ENCODE results near the gene DUS2.
"Not testable (repeated sequence)": the region's sequence is repeated elsewhere in the genome, so short reads cannot be mapped to it uniquely, and the experiment has no call there.

Gene DUS2

DNA sequence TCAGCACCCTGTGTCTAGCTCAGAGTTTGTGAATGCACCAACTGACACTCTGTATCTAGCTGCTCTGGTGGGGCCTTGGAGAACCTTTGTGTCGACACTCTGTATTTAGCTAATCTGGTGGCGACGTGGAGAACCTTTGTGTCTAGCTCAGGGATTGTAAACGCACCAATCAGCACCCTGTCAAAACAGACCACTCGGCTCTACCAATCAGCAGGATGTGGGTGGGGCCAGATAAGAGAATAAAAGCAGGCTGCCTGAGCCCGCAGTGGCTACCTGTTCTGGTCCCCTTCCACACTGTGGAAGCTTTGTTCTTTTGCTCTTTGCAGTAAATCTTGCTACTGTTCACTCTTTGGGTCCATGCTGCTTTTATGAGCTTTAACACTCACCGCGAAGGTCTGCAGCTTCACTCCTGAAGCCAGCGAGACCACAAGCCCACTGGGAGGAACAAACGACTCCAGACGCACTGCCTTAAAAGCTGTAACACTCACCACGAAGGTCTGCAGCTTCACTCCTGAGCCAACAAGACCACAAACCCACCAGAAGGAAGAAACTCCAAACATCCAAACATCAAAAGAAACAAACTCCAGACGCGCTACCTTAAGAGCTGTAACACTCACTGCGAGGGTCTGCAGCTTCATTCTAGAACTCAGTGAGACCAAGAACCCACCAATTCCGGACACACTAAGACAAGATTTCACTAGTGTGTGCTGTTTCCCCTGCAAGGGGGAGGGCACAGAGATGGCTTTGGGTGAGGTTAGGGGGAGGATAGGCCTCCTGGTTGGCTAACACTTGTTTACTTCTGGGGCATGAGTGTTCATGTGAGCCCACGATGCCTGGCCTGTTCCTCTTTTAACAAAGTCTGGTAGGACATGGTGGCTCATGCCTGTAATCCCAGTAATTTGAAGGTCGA lies 24.1 kb upstream of the DUS2 start, which contains the start of gene DPEP2:
Gene DPEP2 (minus strand): TSS at position 706 of the 910 bp plus-strand sequence. CDS start 6,272 bp downstream, outside the sequence.
- not testable (repeated sequence) for DNase-seq

DNA sequence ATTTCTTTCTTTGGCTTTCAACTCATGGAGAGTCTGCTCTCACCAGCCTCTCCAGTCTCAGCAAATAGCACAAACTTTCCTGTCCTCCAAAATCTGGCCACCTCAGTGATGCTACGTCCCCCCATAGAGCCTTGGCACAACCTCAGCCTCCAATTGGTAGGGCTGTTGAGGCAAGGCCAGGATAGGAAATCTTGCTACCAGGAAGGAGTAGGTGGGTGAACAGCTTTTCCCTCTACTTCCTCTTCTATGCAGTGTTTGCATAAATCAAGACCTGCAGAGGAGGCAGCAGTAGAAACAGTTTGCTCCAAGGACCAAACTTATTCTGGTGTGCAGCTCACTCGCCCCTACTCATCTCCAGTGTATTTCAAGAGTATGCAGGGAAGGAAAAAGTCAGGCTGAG lies 23.1 kb upstream of the DUS2 start:
- no peak for DNase-seq

DNA sequence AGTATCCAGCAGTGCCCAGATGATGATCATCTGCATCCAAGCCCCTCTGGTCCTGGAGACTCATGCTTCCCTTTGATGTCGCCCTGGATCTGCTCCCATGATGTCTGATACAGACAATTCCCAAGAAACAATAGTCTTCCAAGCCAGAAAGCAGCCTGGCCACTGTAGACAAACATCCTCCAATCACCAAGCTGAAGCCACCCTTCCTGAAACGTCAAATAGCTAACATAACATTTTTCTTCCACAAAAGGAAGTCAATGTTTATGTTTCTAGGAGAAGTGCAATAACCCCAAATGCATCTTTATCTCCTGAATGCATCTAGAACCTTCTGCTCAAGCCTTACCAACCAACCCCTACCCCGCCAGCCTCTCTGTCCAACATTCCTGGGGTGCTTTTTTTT lies 22.6 kb upstream of the DUS2 start:
- DNase-seq, result no peak

DNA sequence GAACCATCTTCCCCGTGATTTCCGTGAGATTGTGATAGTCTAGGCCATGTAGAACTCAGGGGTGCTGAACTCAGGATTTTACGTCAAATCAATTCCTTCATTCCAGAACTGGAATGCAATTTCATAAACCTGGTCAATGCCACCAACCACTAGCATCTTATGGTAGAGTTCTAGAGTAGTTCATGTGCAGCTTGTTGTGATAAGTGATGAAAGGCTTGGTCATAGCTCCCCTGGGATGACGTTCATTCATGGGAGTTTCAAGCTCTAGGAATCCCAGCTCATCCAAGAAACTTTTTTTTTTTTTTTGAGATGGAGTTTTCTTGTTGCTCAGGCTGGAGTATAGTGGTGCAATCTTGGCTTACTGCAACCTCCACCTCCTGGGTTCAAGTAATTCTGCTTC lies 20.1 kb upstream of the DUS2 start:
- peak; percentile 47 for DNase-seq

DNA sequence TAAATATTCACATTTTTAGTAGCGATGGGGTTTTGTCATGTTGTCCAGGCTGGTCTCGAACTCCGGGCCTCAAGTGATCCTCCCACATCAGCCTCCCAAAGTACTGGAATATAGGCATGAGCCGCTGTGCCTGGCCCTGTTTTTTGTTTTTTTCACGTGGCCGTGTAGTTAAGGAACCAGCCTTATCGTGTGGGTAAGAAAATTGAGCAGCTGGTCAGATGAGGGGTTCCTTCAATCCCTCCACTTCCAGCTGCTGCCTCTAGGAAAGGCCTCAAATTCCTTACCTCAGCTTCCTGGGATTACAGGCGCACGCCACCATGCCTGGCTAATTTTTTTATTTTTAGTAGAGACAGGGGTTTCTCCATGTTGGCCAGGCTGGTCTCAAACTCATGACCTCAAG lies 17.9 kb upstream of the DUS2 start:
- DNase-seq, result no peak

DNA sequence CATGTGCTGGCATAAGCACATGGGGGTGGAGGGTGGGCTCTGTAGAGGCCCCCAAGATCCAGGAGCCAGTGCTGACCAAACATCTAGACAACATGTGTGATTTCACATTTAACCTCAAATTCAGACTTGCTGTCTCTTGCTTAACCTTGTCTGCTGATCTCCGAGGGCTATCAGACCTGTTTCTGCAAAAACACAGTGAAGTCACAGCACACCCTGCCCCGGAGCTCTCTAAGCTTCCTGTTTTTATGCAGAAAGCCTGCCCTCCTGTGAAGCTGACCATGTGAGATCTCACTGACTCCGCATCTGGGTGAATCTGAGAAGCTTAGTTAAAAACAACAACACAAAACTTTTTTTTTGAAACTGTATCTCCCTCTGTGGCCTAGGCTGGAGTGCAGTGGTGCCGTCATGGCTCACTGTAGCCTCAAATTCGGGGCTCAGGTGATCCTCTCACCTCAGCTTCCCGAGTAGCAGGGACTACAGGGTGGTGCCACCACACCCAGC lies 17.2 kb upstream of the DUS2 start:
- DNase-seq, result no peak

DNA sequence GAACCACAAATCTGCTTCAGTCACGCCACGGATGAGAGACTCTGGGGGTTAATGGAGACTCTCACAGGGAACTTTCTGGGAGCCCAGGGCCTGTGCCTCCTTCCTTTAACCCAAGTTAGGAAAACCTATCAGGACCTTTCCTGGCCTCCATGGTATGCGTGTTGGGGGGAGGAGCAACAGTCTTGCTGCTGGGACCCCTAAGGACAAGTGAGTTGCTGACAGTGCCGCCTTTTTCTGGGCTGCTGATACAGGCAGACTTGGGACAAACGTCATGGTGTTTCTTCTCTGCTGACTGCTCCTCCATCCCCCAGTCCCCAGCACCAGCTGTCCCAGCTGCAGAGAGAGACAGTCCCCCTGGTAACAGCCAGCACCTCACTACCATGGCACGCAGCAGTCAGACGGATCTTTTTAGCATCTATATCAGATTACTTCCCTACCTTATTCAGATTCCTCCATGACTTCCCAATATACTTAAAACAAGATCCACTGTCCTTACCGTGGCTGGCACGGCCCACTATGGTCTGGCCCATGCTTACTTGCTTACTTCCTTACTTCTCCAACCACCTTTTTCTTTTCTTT lies 13.8 kb upstream of the DUS2 start:
- no peak for DNase-seq

DNA sequence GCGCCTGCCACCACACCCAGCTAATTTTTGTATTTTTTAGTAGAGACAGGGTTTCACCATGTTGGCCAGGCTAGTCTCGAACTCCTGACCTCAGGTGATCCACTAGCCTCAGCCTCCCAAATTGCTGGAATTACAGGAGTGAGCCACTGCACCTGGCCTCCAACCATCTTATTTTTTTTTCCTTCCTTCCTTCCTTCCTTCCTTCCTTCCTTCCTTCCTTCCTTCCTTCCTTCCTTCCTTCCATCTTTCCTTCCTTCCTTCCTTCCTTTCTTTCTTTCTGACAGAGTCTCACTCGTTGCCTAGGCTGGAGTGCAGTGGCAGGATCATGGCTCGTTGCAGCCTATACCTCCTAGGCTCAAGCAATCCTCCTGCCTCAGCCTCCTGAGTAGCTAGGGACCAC lies 13.2 kb upstream of the DUS2 start:
- DNase-seq, result not testable (repeated sequence)

DNA sequence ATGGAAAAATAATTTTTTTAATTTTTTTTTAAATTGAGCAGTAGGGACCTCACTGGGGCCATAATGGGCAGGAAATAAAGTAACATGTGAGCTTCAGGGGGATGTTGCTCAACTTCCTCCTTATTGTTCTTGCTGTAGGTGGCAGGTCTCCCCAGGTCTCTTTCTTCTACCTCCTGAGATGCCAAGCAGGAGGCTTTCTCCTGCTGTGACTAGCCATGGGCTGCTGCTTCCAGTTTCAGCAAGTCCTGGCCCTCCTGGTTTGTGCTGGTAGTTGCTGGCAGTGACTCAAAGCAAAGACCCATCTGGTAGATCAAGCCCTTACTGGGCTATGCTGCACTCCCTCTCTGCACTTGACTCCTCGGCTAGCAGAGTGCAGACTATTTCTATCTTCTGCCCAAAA lies 9.6 kb upstream of the DUS2 start:
- no peak for DNase-seq

DNA sequence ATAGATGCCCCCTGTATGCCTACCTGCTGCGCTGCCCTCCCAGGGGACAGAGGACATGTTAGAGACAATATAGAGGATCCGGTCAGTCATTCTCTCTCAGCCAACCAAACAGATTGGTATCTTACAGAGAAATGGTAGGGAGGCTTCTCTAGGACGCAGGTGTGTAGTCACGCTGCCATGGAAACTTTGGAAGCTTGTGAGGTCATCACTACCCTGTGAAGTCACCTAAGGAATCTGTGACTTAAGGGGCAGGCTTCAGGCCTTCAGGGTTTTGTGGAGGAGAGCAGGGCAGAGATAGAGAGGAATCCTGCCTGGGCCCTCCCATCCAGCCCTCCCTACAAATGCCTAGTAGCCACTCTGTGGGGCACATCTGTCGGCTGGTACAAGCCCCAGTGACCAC lies 7.4 kb upstream of the DUS2 start, which contains the start of gene DPEP2NB:
Gene DPEP2NB (minus strand): TSS at position 231 of the 400 bp plus-strand sequence. CDS start 141 bp downstream, at position 90.
- no peak for DNase-seq

DNA sequence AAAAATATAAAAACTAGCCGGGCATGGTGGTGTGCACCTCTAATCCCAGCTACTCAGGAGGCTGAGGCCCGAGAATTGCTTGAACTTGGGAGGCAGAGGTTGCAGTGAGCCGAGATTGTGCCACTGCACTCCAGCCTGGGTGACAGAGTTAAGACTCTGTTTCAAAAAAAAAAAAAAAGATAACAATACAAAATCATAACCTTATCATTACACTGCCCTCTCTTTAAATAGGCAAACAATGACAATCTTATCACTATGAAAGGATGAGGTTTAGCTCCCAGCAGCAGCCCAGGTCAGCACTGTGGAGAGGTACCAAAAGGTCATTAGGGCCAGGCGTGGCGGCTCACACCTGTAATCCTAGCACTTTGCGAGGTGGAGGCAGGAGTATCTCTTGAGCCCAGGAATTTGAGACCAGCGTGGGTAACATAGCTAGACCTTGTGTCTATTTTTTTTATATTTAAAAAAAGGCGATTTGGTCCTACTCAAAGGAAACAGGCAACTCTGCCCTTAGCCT lies 3.9 kb upstream of the DUS2 start:
- no peak for DNase-seq

DNA sequence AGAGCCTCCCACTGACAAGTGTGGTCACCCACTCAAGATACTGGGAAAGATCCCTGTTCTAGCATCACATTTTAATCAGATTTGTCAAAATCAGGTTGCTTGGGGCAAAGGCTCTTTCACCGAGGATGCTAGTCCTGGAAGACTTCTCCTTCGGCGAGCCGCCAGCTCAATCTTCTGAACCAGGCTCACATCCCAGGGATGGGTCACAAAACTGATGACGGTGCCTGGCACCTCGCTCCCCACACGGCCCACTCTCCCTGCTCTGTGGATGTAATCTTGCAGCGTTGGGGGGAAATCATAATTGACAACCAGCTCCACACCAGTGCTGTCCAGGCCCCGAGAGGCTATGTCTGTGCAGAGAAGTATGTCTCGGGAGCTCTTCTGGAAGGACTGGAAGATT lies 1.6 kb upstream of the DUS2 start:
- DNase-seq, result no peak

DNA sequence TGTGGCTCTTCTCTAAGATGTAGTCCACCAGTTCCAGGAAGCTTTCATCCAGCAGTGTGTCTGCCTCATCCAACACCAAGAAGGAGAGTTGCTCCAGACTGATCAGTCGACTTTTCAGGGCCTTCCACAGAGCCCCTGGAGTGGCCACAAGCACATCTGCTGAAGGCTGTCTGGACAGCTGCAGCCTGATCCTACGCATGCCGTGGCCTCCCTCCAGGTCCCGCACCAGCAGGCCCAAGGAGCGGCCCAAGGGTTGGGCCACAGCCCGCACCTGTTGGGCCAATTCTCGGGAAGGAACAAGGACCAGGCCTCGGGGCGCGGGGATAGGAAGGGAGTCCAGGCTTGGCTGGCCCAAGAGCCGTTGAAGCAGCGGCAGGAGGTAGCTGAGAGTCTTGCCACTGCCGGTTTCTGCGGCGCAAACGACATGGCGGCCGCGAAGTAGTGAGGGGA lies 781 bp upstream of the DUS2 start:
- no peak for DNase-seq

DNA sequence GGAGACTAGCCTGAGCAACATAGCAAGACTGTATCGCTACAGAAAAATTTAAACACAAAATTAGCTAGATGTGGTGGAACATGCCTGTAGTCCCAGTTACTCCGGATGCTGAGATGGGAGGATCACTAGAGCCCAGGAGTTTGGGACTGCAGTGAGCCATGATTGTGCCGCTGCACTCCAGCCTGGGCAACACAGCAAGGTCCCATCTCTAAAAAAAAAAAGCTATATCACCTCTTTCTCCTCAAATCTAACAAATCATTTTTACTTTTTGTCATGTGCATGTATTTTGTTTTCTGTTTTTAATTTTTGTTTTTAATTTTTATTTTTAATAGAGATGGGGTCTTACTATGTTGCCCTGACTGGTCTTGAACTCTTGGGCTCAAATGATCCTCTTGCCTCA lies 5.9 kb downstream of the DUS2 start:
- no peak for DNase-seq

DNA sequence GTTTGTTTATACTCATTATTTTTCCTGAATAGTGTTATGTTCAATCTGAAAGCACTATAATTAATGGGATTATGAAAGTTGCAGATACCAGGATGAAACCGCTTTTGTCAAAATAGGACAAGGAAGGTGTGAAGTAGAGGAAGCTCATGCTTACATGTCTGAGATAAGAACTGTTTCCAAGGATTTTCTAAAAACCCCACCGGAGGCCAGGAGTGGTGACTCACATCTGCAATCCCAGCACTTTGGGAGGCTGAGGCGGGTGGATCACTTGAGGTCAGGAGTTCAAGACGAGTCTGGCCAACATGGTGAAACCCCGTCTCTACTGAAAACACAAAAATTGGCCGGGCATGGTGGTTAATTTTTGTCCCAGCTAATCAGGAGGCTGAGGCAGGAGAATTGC lies 7.0 kb downstream of the DUS2 start:
- DNase-seq, result not testable (repeated sequence)

DNA sequence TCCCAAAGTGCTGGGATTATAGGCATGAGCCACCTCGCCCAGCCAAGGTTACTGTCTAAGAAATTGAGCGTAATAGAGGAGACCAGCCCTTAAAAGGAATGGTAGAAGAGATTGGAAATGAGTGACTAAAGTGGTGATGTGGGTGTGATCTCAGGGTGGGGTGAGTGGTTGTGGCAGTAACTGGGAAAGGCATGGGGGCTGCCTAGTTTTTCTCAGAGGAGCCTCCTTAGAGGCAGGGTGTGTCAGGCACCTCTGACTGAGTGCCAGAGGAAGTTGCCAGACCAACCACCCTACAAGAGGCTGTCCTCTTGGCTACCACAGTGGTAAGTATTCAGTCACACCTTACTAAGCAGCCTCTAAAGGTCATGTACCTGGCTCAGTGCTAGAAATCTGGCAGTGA lies 8.9 kb downstream of the DUS2 start:
- no peak for DNase-seq

DNA sequence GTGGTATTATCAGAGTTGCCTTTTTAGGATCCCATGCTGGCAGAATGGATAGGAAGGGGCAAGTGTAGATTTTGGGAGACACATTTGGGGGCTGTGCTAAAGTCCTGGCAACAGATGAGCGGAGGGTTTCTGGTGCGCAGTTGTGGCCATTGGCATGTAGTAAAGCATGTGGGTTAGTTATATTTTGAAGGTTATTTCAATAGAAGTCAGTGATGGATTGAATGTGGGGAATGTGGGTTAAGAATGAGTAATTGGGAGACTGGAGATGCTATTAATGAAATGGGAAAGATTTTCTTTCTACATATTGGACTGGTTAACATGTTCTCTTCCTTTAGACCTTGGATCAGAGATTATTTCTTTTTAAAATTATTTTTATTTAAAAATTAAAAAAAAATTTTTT lies 10.0 kb downstream of the DUS2 start:
- DNase-seq, result no peak

DNA sequence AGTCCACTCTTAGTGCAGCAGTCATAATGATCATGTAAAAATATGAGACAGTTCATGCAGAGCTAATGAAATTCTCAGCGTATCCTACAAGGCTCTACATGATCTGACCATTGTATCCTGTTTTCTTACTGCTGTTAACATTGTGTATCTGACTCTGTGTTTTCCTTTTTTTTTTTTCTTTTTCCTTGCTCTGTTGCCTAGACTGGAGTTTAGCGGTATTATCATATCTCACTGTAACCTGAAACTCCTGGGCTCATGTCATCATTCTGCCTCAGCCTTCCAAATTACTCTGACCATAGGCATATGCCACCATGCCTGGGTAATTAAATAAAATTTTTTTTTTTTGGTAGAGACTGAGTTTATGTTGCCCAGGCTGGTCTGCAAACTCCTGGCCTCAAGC lies 12.1 kb downstream of the DUS2 start:
- DNase-seq, result no peak

DNA sequence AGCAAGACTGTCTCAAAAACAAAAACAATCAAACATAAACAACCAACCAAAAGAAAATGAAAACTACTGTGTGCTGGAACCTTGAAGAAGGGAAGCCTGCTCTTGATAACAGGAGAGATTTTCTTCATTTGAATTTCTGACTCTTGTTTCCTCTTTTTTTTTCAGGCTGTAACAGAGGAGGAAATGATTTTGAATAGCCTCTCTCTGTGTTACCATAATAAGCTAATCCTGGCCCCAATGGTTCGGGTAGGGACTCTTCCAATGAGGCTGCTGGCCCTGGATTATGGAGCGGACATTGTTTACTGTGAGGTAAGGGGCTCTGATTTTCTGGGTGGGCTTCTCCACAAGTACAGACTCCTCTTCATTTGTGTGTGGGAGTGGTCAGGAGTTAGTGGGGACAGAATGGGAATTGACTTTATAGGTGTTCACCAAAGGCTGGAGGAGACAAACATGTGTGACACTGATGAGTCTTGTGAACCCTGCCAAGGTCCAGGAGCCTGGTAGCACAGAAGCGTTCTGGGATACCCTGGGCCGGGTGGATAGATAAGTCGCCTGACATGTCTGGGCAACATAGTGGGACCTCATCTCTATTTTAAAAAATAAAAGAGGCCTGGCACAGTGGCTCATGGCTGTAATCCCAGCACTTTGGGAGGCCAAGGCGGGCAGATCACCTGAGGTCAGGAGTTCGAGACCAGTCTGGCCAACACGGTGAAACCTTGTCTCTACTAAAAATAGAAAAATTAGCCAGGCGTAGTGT lies 14.9 kb downstream of the DUS2 start:
- no peak for DNase-seq

DNA sequence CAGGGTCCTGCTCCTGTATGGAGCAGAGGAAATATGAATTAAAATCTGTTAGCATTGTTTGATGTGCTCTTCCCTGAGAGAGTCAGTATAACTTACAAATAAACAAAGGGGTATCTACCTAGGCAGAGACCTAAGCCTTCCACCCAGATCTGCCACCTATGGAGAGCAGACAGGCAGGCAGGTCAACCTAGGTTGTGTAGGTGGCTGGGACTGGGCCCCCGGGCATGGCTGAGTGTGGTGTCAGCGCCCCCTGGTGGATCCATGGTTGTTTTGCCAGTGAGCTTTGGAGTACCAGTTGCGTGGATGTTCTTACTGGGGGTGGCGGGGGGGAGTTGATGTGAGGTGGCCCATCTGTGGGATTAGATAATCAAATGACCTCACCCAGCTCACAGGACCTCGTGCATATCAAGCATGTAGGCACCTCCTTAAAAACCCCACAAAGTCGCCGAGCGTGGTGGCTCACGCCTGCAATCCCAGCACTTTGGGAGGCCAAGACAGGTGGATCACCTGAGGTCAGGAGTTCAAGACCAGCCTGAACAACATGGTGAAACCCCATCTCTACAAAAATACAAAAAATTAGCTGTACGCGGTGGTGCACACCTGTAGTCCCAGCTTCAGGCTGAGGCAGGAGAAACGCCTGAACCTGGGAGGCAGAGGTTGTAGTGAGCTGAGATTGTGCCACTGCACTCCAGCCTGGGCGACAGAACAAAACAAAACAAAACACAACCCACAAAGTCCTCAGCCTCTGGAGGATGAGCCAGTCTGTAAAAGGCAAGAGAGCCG lies 17.6 kb downstream of the DUS2 start:
- DNase-seq, result peak; percentile 45

DNA sequence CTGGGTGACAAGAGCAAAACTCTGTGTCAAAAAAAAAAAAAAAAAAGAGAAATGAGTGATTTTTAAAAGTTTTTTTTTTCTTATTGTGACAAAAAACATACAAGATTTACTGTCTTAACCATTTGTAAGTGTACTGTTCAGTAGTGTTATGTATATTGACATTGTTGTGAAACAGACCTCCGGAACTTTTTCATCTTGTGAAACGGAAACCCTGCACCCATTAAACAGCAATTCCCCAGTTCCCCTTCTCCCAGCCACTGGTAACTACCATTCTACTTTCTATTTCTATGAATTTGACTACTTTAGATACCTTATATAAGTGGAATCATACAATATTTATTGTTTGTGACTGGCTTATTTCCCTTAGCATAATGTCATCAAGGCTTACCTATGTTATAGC lies 18.7 kb downstream of the DUS2 start:
- DNase-seq, result no peak

DNA sequence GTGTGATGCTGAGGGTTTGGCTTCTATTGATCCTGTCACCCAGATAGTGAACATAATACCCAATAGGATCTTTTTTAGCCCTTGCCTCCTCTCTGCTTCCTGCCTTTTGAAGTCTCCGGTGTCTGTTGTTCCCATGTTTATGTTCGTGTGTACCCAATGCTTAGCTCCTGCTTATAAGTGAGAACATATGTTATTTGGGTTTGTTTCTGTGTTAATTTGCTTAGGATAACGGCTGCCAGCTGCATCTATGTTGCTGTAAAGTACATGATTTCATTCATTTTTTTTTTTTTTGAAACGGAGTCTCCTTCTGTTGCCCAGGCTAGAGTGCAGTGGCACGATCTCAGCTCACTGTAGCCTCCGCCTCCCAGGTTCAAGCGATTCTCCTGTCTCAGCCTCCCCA lies 23.0 kb downstream of the DUS2 start:
- DNase-seq, result no peak

All from fibroblast of upper back skin (primary cell).